ENCODE measurements around the gene PRRG2.

- TF ChIP-seq, protein P1, sequence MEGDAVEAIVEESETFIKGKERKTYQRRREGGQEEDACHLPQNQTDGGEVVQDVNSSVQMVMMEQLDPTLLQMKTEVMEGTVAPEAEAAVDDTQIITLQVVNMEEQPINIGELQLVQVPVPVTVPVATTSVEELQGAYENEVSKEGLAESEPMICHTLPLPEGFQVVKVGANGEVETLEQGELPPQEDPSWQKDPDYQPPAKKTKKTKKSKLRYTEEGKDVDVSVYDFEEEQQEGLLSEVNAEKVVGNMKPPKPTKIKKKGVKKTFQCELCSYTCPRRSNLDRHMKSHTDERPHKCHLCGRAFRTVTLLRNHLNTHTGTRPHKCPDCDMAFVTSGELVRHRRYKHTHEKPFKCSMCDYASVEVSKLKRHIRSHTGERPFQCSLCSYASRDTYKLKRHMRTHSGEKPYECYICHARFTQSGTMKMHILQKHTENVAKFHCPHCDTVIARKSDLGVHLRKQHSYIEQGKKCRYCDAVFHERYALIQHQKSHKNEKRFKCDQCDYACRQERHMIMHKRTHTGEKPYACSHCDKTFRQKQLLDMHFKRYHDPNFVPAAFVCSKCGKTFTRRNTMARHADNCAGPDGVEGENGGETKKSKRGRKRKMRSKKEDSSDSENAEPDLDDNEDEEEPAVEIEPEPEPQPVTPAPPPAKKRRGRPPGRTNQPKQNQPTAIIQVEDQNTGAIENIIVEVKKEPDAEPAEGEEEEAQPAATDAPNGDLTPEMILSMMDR (conservative IDR thresholded peaks at IDR 0.05), result no peak
- TF ChIP-seq ZFX (IDR thresholded peaks at IDR 0.05), result no peak
Observed at GRCh38 chr19:49613374-49613773, 32.3 kb downstream of the PRRG2 start.
